ENCODE data around the gene PRDM16.

PRDM16 gene

DNA sequence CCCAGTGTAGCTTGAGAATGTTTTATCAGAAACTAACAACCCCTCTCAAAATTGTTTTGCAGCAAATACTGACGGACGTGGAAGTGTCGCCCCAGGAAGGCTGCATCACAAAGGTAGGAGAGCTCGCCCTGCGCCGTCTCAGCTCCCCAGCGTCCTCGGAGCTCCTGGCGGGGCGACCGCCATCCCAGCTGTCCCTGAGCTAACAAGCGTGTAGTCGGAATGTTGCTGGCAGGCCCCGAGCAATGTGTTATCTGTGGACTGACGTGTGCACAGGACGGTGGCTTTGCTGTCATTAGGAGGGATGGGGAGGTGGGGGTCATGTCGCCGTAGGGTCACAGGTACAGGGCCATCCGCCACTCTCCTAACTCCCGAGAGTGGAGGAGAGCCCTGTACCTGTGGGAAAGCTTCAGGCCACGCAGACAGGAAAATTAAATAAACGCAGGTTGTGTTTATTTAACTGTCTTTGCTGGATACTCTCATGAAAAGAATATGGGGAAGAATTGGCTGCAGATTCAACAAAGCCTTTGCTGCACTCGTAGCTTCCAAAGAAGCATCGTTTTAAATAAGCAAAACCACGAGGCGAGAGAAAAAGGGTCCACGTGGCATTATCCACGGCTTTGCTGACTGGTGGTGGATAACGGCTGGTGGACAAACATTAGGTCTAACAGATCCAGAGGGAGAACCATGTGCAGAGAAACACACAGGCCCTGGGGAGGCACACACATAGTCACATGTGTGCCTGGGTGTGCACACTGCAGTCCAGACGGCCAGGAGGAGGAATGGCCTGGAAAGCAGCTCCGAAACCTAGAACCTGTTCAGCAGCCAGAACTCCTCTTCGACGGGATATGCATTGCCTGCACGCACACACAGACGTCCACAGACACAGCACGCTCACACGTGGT lies 175.3 kb downstream of the PRDM16 start:
- Histone ChIP-seq H3K4me3 (ENCODE audit: low read length, poor library complexity, severe bottlenecking) (no peak overlapping the region), H3K9me2 (replicated peaks; ENCODE audit: low read depth, low read length) (no peaks in the 10 kb centered on the region), H3K36me3 (ENCODE audit: insufficient read depth, low read length) (peaks cover 13% of the 10 kb centered on the region; the same call in 1 of the 2 replicates), H3K79me2 (ENCODE audit: insufficient read depth, low read length) (no peaks in the 10 kb centered on the region), H3K4me2 (ENCODE audit: low read depth, low read length, poor library complexity, severe bottlenecking) (no peak overlapping the region), H3K27me3 (ENCODE audit: insufficient read depth, low read length, poor library complexity, severe bottlenecking) (no peaks in the 10 kb centered on the region), H3F3A (ENCODE audit: low read depth) (no peaks in the 10 kb centered on the region), H3K4me1 (ENCODE audit: insufficient read depth, low read length, poor library complexity, severe bottlenecking) (no peaks in the 10 kb centered on the region), H3K9me3 (ENCODE audit: insufficient read depth, low read depth, low read length) (no peaks in the 10 kb centered on the region), H4K20me1 (ENCODE audit: insufficient read depth, low read length, poor library complexity, severe bottlenecking) (no peaks in the 10 kb centered on the region), H3K9ac (ENCODE audit: low read depth, low read length, poor library complexity, severe bottlenecking) (no peak overlapping the region), H2AFZ (ENCODE audit: low read length) (no peak overlapping the region)
- TF ChIP-seq, protein P1, sequence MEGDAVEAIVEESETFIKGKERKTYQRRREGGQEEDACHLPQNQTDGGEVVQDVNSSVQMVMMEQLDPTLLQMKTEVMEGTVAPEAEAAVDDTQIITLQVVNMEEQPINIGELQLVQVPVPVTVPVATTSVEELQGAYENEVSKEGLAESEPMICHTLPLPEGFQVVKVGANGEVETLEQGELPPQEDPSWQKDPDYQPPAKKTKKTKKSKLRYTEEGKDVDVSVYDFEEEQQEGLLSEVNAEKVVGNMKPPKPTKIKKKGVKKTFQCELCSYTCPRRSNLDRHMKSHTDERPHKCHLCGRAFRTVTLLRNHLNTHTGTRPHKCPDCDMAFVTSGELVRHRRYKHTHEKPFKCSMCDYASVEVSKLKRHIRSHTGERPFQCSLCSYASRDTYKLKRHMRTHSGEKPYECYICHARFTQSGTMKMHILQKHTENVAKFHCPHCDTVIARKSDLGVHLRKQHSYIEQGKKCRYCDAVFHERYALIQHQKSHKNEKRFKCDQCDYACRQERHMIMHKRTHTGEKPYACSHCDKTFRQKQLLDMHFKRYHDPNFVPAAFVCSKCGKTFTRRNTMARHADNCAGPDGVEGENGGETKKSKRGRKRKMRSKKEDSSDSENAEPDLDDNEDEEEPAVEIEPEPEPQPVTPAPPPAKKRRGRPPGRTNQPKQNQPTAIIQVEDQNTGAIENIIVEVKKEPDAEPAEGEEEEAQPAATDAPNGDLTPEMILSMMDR (conservative IDR thresholded peaks at IDR 0.05; ENCODE audit: low read length): no peak
- no peak for TF ChIP-seq EZH2phosphoT487 (IDR thresholded peaks at IDR 0.05; ENCODE audit: borderline replicate concordance)

DNA sequence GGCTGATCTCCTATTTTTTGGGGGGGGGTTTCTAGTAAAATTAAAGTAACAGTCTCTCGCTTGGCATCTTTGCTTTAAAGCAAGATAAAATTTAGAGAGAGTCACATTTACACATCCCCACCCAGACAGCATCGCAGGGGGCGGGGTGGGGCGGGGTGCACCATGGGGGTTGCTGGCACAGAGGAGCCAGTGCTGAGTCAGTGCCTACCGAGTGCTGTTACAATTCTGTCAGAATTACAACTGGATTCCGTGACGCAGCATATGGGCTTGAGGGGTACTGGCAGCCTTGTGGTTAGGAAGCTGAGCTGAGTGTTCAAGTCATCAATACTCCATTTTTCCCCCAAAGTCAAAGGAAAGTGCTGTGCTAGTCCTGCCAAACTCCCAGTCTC lies 175.9 kb downstream of the PRDM16 start:
- no peaks in the 10 kb centered on the region for H3K9me2 ChIP-seq (replicated peaks; ENCODE audit: low read depth, low read length)
- no peaks in the 10 kb centered on the region for H3K9me3 ChIP-seq (ENCODE audit: insufficient read depth, low read depth, low read length)
- H3K4me1 ChIP-seq (ENCODE audit: insufficient read depth, low read length, poor library complexity, severe bottlenecking): no peaks in the 10 kb centered on the region
- H3K36me3 ChIP-seq (ENCODE audit: insufficient read depth, low read length): peaks cover 13% of the 10 kb centered on the region; the same call in 1 of the 2 replicates
- no peak for TF ChIP-seq EZH2phosphoT487 (IDR thresholded peaks at IDR 0.05; ENCODE audit: borderline replicate concordance)
- TF ChIP-seq, protein P1 (conservative IDR thresholded peaks at IDR 0.05; ENCODE audit: low read length): no peak
- no peak overlapping the region for H3K4me2 ChIP-seq (ENCODE audit: low read depth, low read length, poor library complexity, severe bottlenecking)
- no peak overlapping the region for H3K9ac ChIP-seq (ENCODE audit: low read depth, low read length, poor library complexity, severe bottlenecking)
- H2AFZ ChIP-seq (ENCODE audit: low read length): no peak overlapping the region
- H3K27me3 ChIP-seq (ENCODE audit: insufficient read depth, low read length, poor library complexity, severe bottlenecking): no peaks in the 10 kb centered on the region
- no peaks in the 10 kb centered on the region for H3F3A ChIP-seq (ENCODE audit: low read depth)
- no peaks in the 10 kb centered on the region for H3K79me2 ChIP-seq (ENCODE audit: insufficient read depth, low read length)
- H4K20me1 ChIP-seq (ENCODE audit: insufficient read depth, low read length, poor library complexity, severe bottlenecking): no peaks in the 10 kb centered on the region
- H3K4me3 ChIP-seq (ENCODE audit: low read length, poor library complexity, severe bottlenecking): no peak overlapping the region

GRCh38 chr1:3245344-3245743 lies 176.3 kb downstream of the PRDM16 start:
- no peak overlapping the region for H3K4me2 ChIP-seq (ENCODE audit: low read depth, low read length, poor library complexity, severe bottlenecking)
- H3K79me2 ChIP-seq (ENCODE audit: insufficient read depth, low read length): no peaks in the 10 kb centered on the region
- H3F3A ChIP-seq (ENCODE audit: low read depth): no peaks in the 10 kb centered on the region
- H3K9me2 ChIP-seq (replicated peaks; ENCODE audit: low read depth, low read length): no peaks in the 10 kb centered on the region
- H2AFZ ChIP-seq (ENCODE audit: low read length): no peak overlapping the region
- TF ChIP-seq EZH2phosphoT487 (IDR thresholded peaks at IDR 0.05; ENCODE audit: borderline replicate concordance): no peak
- TF ChIP-seq, protein P1 (conservative IDR thresholded peaks at IDR 0.05; ENCODE audit: low read length): no peak
- no peak overlapping the region for H3K9ac ChIP-seq (ENCODE audit: low read depth, low read length, poor library complexity, severe bottlenecking)
- H4K20me1 ChIP-seq (ENCODE audit: insufficient read depth, low read length, poor library complexity, severe bottlenecking): no peaks in the 10 kb centered on the region
- H3K27me3 ChIP-seq (ENCODE audit: insufficient read depth, low read length, poor library complexity, severe bottlenecking): no peaks in the 10 kb centered on the region
- no peaks in the 10 kb centered on the region for H3K9me3 ChIP-seq (ENCODE audit: insufficient read depth, low read depth, low read length)
- H3K4me1 ChIP-seq (ENCODE audit: insufficient read depth, low read length, poor library complexity, severe bottlenecking): no peaks in the 10 kb centered on the region
- H3K4me3 ChIP-seq (ENCODE audit: low read length, poor library complexity, severe bottlenecking): no peak overlapping the region
- H3K36me3 ChIP-seq (ENCODE audit: insufficient read depth, low read length): peaks cover 13% of the 10 kb centered on the region; the same call in 1 of the 2 replicates
